GM06990 (cell line): ENCODE measurements around the gene THSD7B.

ENCODE experiments used
- DNase-seq: peaks from one replicate; pipeline ENCODE4 v3.0.0-alpha.2; 2011; ENCODE audit not compliant: insufficient read length; ENCODE audit errors: extremely low read depth
- H3K27me3 ChIP-seq: replicated peaks from 2 replicates; pipeline ENCODE4 v1.6.0; 2011; ENCODE audit warnings: low read length; ENCODE audit not compliant: control insufficient read depth, insufficient read depth
- H3K36me3 ChIP-seq: 2 replicates; pipeline ENCODE4 v1.5.1; 2011; ENCODE audit warnings: low read length; ENCODE audit not compliant: control insufficient read depth, insufficient read depth
- H3K4me3 ChIP-seq: replicated peaks from 2 replicates; pipeline ENCODE4 v1.5.1; 2011; ENCODE audit warnings: low read depth, mild to moderate bottlenecking, control low read depth, low read length
- TF ChIP-seq, protein P1 (sequence below): IDR thresholded peaks from 2 replicates; pipeline ENCODE4 v1.5.1; 2011; ENCODE audit warnings: low read length, control low read depth, mild to moderate bottlenecking, inconsistent platforms; ENCODE audit not compliant: insufficient read depth, poor library complexity, severe bottlenecking

Gene THSD7B

DNA sequence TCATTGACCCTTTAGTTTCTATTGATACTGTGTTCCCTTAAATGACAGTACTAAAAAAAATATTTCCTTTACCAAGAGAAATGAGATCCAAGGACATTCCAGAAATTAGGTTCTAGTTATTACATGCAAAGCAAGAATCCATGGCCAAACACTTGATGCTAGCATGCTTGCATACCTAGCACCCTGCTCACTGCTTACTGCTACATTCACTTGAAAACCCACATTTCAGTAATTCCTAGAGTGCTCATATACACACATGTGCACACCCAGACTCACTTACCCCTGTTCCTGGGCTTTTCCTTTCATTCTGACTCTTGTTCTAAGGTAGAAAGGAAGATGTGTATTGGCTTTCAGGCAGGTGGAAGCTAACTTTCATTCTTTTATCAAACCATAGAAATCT lies 395.9 kb downstream of the THSD7B start:
- Histone ChIP-seq H3K4me3 (no peak overlapping the region), H3K27me3 (no peaks in the 10 kb centered on the region), H3K36me3 (no peaks in the 10 kb centered on the region)
- TF ChIP-seq, protein P1, sequence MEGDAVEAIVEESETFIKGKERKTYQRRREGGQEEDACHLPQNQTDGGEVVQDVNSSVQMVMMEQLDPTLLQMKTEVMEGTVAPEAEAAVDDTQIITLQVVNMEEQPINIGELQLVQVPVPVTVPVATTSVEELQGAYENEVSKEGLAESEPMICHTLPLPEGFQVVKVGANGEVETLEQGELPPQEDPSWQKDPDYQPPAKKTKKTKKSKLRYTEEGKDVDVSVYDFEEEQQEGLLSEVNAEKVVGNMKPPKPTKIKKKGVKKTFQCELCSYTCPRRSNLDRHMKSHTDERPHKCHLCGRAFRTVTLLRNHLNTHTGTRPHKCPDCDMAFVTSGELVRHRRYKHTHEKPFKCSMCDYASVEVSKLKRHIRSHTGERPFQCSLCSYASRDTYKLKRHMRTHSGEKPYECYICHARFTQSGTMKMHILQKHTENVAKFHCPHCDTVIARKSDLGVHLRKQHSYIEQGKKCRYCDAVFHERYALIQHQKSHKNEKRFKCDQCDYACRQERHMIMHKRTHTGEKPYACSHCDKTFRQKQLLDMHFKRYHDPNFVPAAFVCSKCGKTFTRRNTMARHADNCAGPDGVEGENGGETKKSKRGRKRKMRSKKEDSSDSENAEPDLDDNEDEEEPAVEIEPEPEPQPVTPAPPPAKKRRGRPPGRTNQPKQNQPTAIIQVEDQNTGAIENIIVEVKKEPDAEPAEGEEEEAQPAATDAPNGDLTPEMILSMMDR: no peak
- DNase-seq: no peak

DNA sequence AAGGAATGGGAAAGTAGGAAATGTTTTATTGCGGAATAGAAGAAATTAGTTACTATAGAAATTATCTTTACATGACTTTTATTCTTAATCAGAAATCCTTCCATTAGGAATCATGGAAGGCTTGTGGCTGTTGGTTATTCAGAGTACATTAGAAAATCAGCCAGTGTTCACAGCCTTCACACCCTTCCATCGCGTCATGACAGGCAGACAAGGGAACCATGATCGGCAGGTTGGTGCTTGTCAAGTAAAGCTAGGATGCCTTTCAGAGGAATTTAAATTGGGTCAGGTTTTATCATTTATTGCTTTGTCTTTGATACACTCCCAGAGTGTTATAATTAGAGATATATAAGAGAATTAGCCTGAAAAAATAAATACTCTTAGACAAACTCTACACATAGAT lies 400.6 kb downstream of the THSD7B start:
- H3K36me3 ChIP-seq: no peaks in the 10 kb centered on the region
- TF ChIP-seq, protein P1: no peak
- H3K27me3 ChIP-seq: no peaks in the 10 kb centered on the region
- DNase-seq: no peak
- no peak overlapping the region for H3K4me3 ChIP-seq

DNA sequence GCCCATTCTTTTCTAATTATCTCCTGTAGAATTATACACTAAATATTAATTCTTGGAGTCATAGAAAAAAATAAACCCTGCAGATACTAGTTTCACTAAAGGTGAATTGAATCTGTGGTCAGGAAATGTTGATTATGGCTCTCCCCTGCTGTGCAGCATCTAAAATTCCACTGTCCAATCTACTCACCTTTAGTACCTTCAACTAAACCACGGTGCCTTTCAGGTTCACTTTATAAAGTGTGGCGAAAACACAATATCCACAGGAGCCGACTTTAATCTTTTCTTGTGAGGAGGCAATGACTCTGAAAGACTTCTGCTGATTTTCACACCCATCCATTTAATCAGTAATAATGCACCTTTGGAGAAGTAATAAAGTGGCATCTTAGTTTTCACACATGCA lies 402.3 kb downstream of the THSD7B start:
- TF ChIP-seq, protein P1: no peak
- Histone ChIP-seq H3K4me3 (no peak overlapping the region), H3K36me3 (no peaks in the 10 kb centered on the region), H3K27me3 (no peaks in the 10 kb centered on the region)
- no peak for DNase-seq

DNA sequence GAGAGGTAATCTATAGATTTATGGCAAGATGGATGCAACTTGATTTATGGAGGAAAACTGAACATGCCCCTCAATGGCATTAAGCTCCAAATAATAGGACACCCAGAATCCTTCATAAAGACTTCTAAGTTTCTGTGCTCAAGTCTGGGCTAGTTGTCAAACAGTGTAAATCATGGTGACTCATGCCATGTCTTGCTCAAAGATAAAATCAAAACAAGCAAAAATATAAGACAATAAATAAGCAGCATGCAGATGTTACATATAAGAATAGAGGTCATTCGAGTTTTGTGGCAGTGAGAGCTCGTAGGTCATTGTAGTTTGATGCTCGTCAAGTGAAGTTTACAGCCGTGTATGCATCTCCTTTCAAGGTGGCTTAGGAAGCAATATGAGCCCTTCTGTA lies 403.2 kb downstream of the THSD7B start:
- no peak overlapping the region for H3K4me3 ChIP-seq
- no peak for DNase-seq
- no peaks in the 10 kb centered on the region for H3K27me3 ChIP-seq
- TF ChIP-seq, protein P1: no peak
- H3K36me3 ChIP-seq: no peaks in the 10 kb centered on the region

DNA sequence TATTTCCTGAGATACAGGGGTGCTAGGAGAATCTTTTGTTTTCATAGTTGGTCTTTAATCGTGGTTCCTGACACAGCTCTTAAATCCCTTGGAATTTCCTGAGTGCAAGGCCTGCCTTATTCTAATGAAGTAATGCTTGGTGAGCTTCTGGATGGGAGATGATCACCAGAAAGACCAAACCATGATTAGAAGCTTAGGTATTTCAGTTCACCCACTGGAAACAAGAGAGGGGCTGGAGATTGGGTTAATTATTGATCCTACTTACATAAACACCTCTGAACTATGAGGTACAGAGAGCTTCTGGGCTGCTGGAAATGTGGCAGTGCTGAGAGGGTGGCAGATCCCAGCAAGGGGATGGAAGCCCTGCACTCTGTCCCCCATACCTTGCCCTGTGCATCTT lies 406.8 kb downstream of the THSD7B start:
- Histone ChIP-seq H3K4me3 (no peak overlapping the region), H3K27me3 (no peaks in the 10 kb centered on the region), H3K36me3 (no peaks in the 10 kb centered on the region)
- TF ChIP-seq, protein P1: no peak
- no peak for DNase-seq

DNA sequence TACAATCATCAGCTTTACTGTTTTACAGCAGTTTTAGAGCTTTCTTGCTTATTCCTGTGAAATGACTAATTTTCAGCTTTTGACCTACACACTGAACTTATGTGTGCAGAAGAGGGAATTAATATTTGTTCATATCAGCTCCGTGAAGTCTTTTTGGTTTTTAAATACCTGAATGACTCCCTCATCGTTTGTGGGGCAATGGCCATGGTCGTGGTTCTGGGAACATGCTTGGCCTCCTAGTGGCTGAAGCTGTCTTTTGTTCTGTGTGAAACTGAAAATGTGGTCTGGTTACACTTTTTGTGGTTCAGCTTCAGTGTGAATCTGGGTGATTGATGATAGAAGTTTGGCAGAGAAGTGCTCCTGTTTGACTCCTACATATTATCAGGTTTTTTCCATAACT lies 408.1 kb downstream of the THSD7B start:
- peak; percentile 13 for DNase-seq
- Histone ChIP-seq H3K36me3 (no peaks in the 10 kb centered on the region), H3K27me3 (no peaks in the 10 kb centered on the region), H3K4me3 (no peak overlapping the region)
- TF ChIP-seq, protein P1: peak; percentile 43
